Islet precursor cell (in vitro differentiated cells): ENCODE data around the gene DDX60.
"Not testable (repeated sequence)": the region's sequence is repeated elsewhere in the genome, so short reads cannot be mapped to it uniquely, and the experiment has no call there.

Experiments
- DNase-seq: peaks from one replicate; pipeline ENCODE4 v3.0.0-alpha.2; 2018

DDX60 gene

GRCh38 chr4:168285850-168286249 lies 32.7 kb downstream of the DDX60 start:
- not testable (repeated sequence) for DNase-seq

GRCh38 chr4:168279556-168279955 lies 39.0 kb downstream of the DDX60 start:
- DNase-seq = no peak

GRCh38 chr4:168275836-168276235 lies 42.7 kb downstream of the DDX60 start:
- no peak for DNase-seq

- no peak for DNase-seq
Measured at GRCh38 chr4:168274871-168275270, 43.7 kb downstream of the DDX60 start.

- peak; percentile 85 for DNase-seq
Measured at GRCh38 chr4:168273838-168274237, 44.7 kb downstream of the DDX60 start.

- no peak for DNase-seq
Measured at GRCh38 chr4:168272488-168272887, 46.1 kb downstream of the DDX60 start.

GRCh38 chr4:168269896-168270295 lies 48.7 kb downstream of the DDX60 start:
- no peak for DNase-seq

GRCh38 chr4:168265327-168265726 lies 53.2 kb downstream of the DDX60 start:
- no peak for DNase-seq

- no peak for DNase-seq
Measured at GRCh38 chr4:168264903-168265302, 53.6 kb downstream of the DDX60 start.

- DNase-seq = no peak
Measured at GRCh38 chr4:168263039-168263438, 55.5 kb downstream of the DDX60 start.

GRCh38 chr4:168259096-168259495 lies 59.5 kb downstream of the DDX60 start:
- no peak for DNase-seq

GRCh38 chr4:168257768-168258167 lies 60.8 kb downstream of the DDX60 start:
- DNase-seq = no peak

GRCh38 chr4:168248176-168248710 lies 70.3 kb downstream of the DDX60 start:
- no peak for DNase-seq

- DNase-seq = no peak
Measured at GRCh38 chr4:168247603-168248002, 70.9 kb downstream of the DDX60 start.

GRCh38 chr4:168241953-168242352 lies 76.6 kb downstream of the DDX60 start:
- no peak for DNase-seq

- DNase-seq = no peak
Measured at GRCh38 chr4:168240821-168241220, 77.7 kb downstream of the DDX60 start.

- no peak for DNase-seq
Measured at GRCh38 chr4:168221301-168221700, 97.3 kb downstream of the DDX60 start.

GRCh38 chr4:168220893-168221292 lies 97.7 kb downstream of the DDX60 start:
- DNase-seq = no peak

- no peak for DNase-seq
Measured at GRCh38 chr4:168218645-168219044, 99.9 kb downstream of the DDX60 start.

- not testable (repeated sequence) for DNase-seq
Measured at GRCh38 chr4:168213511-168213910, 105.0 kb downstream of the DDX60 start.

GRCh38 chr4:168212656-168213055 lies 105.9 kb downstream of the DDX60 start:
- DNase-seq = no peak

GRCh38 chr4:168208957-168209614 lies 109.5 kb downstream of the DDX60 start:
- DNase-seq = no peak

- no peak for DNase-seq
Measured at GRCh38 chr4:168203233-168203911, 115.2 kb downstream of the DDX60 start.

- no peak for DNase-seq
Measured at GRCh38 chr4:168200685-168201084, 117.9 kb downstream of the DDX60 start.
